SW 1271 (cell line): Measurements from ENCODE around the gene ABCA3.
"Not testable (repeated sequence)": the region's sequence is repeated elsewhere in the genome, so short reads cannot be mapped to it uniquely, and the experiment has no call there.

Source experiments
- DNase-seq, 2 experiments: peaks; one replicate each; lab custom pipeline; 2025; lab: John Stamatoyannopoulos, UW

Gene ABCA3

GRCh38 chr16:2256531-2257140 lies 83.9 kb downstream of the ABCA3 start:
- no peak for DNase-seq

- no peak for DNase-seq
Measured at GRCh38 chr16:2253293-2253692, 87.2 kb downstream of the ABCA3 start.

- no peak for DNase-seq
Measured at GRCh38 chr16:2252806-2253148, 87.8 kb downstream of the ABCA3 start.

GRCh38 chr16:2251296-2252111 lies 89.0 kb downstream of the ABCA3 start, which contains the start of gene ECI1:
Gene ECI1, minus strand, starts transcription at chr16:2251587. Its CDS starts 21 bp downstream, at chr16:2251566.
- DNase-seq = peak; percentile 56 to 79

GRCh38 chr16:2250652-2251295 lies 89.8 kb downstream of the ABCA3 start:
- DNase-seq = peak in 1 of 2 experiments; percentile 23

GRCh38 chr16:2246301-2246885 lies 94.1 kb downstream of the ABCA3 start:
- DNase-seq = no peak

GRCh38 chr16:2244926-2245795 lies 95.4 kb downstream of the ABCA3 start:
- DNase-seq = no peak

GRCh38 chr16:2244301-2244700 lies 96.2 kb downstream of the ABCA3 start:
- no peak for DNase-seq

GRCh38 chr16:2243781-2244180 lies 96.7 kb downstream of the ABCA3 start:
- no peak for DNase-seq

GRCh38 chr16:2243031-2243528 lies 97.4 kb downstream of the ABCA3 start:
- no peak for DNase-seq

- no peak for DNase-seq
Measured at GRCh38 chr16:2242598-2242997, 97.9 kb downstream of the ABCA3 start.

GRCh38 chr16:2240331-2240730 lies 100.2 kb downstream of the ABCA3 start:
- not testable (repeated sequence) for DNase-seq

- DNase-seq = no peak
Measured at GRCh38 chr16:2238838-2239675, 101.5 kb downstream of the ABCA3 start.

- DNase-seq = no peak
Measured at GRCh38 chr16:2238150-2238837, 102.2 kb downstream of the ABCA3 start.

GRCh38 chr16:2237493-2238149 lies 102.9 kb downstream of the ABCA3 start:
- no peak for DNase-seq

GRCh38 chr16:2237102-2237482 lies 103.4 kb downstream of the ABCA3 start:
- DNase-seq = no peak

- DNase-seq = no peak
Measured at GRCh38 chr16:2236337-2237101, 104.0 kb downstream of the ABCA3 start, which contains the start of gene DNASE1L2. Gene DNASE1L2, plus strand, starts transcription at chr16:2236444. Its CDS starts 373 bp downstream, at chr16:2236817.

- no peak for DNase-seq
Measured at GRCh38 chr16:2235695-2236336, 104.7 kb downstream of the ABCA3 start.
